ENCODE results near the gene PREX1.
"Not testable (repeated sequence)": the region's sequence is repeated elsewhere in the genome, so short reads cannot be mapped to it uniquely, and the experiment has no call there.

- TF ChIP-seq CTCF, POLR2A (IDR thresholded peaks at IDR 0.05): not testable (repeated sequence)
These were observed 52.3 kb downstream of the PREX1 start for GRCh38 chr20:48775545-48775944.

Measured in adrenal gland (tissue), 5 donors.